Neural cell (in vitro differentiated cells): ENCODE data around the gene SVOPL. TPM values are rescaled to one million over a fixed set of nuclear protein-coding genes. Genes with fewer than 3 reads are reported as not detected.

ENCODE experiments used
- H2AFZ ChIP-seq: fragments of 200-600, 300-800 bp; sonication (generic), shearing (Covaris generic); 2 replicates; pipeline ENCODE4 v1.6.0; 2014; ENCODE audit warnings: low read depth, mild to moderate bottlenecking, antibody characterized with exemption, low read length, moderate library complexity
- H3F3A ChIP-seq: fragments of 200-600 bp; shearing (Covaris generic); 2 replicates; pipeline ENCODE4 v1.6.1; 2016; ENCODE audit warnings: mild to moderate bottlenecking, moderate library complexity, mixed read lengths, antibody characterized with exemption, low read length; ENCODE audit not compliant: insufficient read depth, poor library complexity, severe bottlenecking
- H3K27ac ChIP-seq: fragments of 200-600, 300-800 bp; sonication (generic), shearing (Covaris generic); 2 replicates; pipeline ENCODE4 v1.5.1; 2014; ENCODE audit warnings: mild to moderate bottlenecking, low read length, moderate library complexity
- H3K27me3 ChIP-seq: fragments of 300-800, 200-600 bp; sonication (generic), shearing (Covaris generic); 2 replicates; pipeline ENCODE4 v1.6.0; 2014; ENCODE audit warnings: mild to moderate bottlenecking, low read depth, low read length, moderate library complexity; ENCODE audit not compliant: insufficient read depth
- H3K36me3 ChIP-seq: fragments of 300-800, 200-600 bp; sonication (generic), shearing (Covaris generic); 2 replicates; pipeline ENCODE4 v1.5.1; 2014; ENCODE audit warnings: mild to moderate bottlenecking, antibody characterized with exemption, low read length, moderate library complexity; ENCODE audit not compliant: insufficient read depth
- H3K4me2 ChIP-seq: fragments of 300-800, 200-600 bp; sonication (generic), shearing (Covaris generic); 2 replicates; pipeline ENCODE4 v1.6.0; 2014; ENCODE audit warnings: mild to moderate bottlenecking, low read length
- H3K4me3 ChIP-seq: fragments of 300-800, 200-600 bp; sonication (generic), shearing (Covaris generic); 2 replicates; pipeline ENCODE4 v1.5.1; 2014; ENCODE audit warnings: mild to moderate bottlenecking, low read length, moderate library complexity
- H3K79me2 ChIP-seq: fragments of 200-600 bp; shearing (Covaris generic); replicated peaks from 2 replicates; pipeline ENCODE4 v1.6.0; 2014; ENCODE audit warnings: mild to moderate bottlenecking, low read length, moderate library complexity; ENCODE audit not compliant: insufficient read depth
- H3K9ac ChIP-seq: fragments of 300-800, 200-600 bp; sonication (generic), shearing (Covaris generic); 2 replicates; pipeline ENCODE4 v1.6.1; 2016; ENCODE audit warnings: mild to moderate bottlenecking, low read length, mixed read lengths
- H3K9me2 ChIP-seq: fragments of 200-600 bp; shearing (Covaris generic); 2 replicates; pipeline ENCODE4 v1.6.1; 2016; ENCODE audit warnings: mild to moderate bottlenecking, low read length, mixed read lengths; ENCODE audit not compliant: insufficient read depth
- H3K9me3 ChIP-seq: fragments of 200-600, 300-800 bp; sonication (generic), shearing (Covaris generic); 2 replicates; pipeline ENCODE4 v1.6.1; 2016; ENCODE audit warnings: mild to moderate bottlenecking, mixed run types, low read length, moderate library complexity, mixed read lengths
- H4K20me1 ChIP-seq: fragments of 200-600 bp; shearing (Covaris generic); 2 replicates; pipeline ENCODE4 v1.6.1; 2016; ENCODE audit warnings: mild to moderate bottlenecking, mixed run types; ENCODE audit not compliant: insufficient read depth
- EP300 ChIP-seq: fragments of 450-650 bp; conservative IDR thresholded peaks from 2 replicates; pipeline ENCODE4 v1.6.1; 2014; ENCODE audit warnings: antibody characterized with exemption, mild to moderate bottlenecking, moderate library complexity; ENCODE audit not compliant: poor library complexity, severe bottlenecking
- EZH2 ChIP-seq: fragments of 200-600, 300-800 bp; shearing (Covaris generic), sonication (generic); IDR thresholded peaks from 2 replicates; pipeline ENCODE4 v1.6.1; 2014; ENCODE audit warnings: antibody characterized with exemption, low read length, borderline replicate concordance, mild to moderate bottlenecking; ENCODE audit not compliant: insufficient read depth, poor library complexity, severe bottlenecking
- MXI1 ChIP-seq: fragments of 450-650 bp; conservative IDR thresholded peaks from 2 replicates; pipeline ENCODE4 v1.6.1; 2014; ENCODE audit warnings: antibody characterized with exemption, mild to moderate bottlenecking; ENCODE audit not compliant: poor library complexity, severe bottlenecking
- POLR2AphosphoS5 ChIP-seq: IDR thresholded peaks from 2 replicates; pipeline ENCODE4 v1.6.1; 2012
- RAD21 ChIP-seq: fragments of 450-650 bp; conservative IDR thresholded peaks from 2 replicates; pipeline ENCODE4 v1.6.1; 2014; ENCODE audit warnings: antibody characterized with exemption, mild to moderate bottlenecking, moderate library complexity
- REST ChIP-seq: IDR thresholded peaks from 2 replicates; pipeline ENCODE4 v1.6.1; 2012; ENCODE audit warnings: borderline replicate concordance
- SMC3 ChIP-seq: fragments of 450-650 bp; conservative IDR thresholded peaks from 2 replicates; pipeline ENCODE4 v1.6.1; 2014; ENCODE audit warnings: antibody characterized with exemption, mild to moderate bottlenecking, moderate library complexity; ENCODE audit not compliant: poor library complexity
- TAF1 ChIP-seq: IDR thresholded peaks from 2 replicates; pipeline ENCODE4 v1.6.1; 2012; ENCODE audit warnings: low read depth
- polyA plus RNA-seq: library from polyadenylated mRNA; depleted of rRNA; stranded (reverse); fragments of >200 nt; gene quantifications from 2 replicates; pipeline ENCODE4 v1.2.3, GENCODE V29; 2014
- TF ChIP-seq, protein P1 (sequence below): fragments of 450-650 bp; IDR thresholded peaks from 2 replicates; pipeline ENCODE4 v1.5.1; 2014; ENCODE audit warnings: antibody characterized with exemption, mild to moderate bottlenecking, moderate library complexity; ENCODE audit not compliant: poor library complexity, severe bottlenecking

The SVOPL gene
- polyA plus RNA-seq, 1 donor from 2014 or later: 0.93 TPM

DNA sequence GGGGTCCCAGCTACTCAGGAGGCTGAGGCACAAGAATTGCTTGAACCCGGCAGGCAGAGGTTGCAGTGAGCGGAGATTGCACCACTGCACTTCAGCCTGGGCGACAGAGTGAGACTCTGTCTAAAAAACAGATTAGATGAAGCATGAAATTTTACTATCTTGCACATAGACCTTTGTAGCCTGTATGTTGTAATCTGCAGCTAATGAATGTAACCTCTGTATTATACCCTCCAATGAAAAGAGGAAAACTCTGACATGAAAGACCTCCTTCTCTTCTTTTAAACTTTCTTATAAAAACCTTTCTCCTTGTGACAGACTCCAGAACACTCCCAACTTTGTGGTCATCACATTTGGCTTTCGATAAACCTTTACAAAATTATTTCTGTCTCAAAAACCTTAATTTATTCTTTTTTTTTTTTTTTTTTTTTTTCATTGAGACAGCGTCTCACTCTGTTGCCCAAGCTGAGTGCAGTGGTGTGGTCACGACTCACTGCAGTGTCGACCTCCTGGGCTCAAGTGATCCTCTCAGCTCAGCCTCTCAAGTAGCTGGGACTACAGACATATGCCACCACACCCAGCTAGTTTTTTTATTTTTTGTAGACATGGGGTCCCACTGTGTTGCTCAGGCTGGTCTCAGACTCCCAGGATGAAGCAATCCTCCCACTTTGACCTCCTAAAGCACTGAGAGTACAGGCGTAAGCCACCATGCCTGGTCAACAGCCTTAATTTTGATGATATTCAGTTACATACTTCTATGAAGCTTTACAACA is 97.4 kb downstream of the SVOPL start:
- Histone ChIP-seq H3K9ac (no peak overlapping the region), H3K9me2 (no peaks in the 10 kb centered on the region), H3K4me2 (no peak overlapping the region), H3K4me3 (no peak overlapping the region), H2AFZ (no peak overlapping the region), H3K9me3 (no peaks in the 10 kb centered on the region), H3K27me3 (no peaks in the 10 kb centered on the region), H3K79me2 (no peaks in the 10 kb centered on the region), H3K27ac (no peak overlapping the region), H3K36me3 (no peaks in the 10 kb centered on the region), H3F3A (no peaks in the 10 kb centered on the region), H4K20me1 (no peaks in the 10 kb centered on the region)
- no peak for TF ChIP-seq MXI1
- no peak for TF ChIP-seq SMC3
- TF ChIP-seq EP300: no peak
- TF ChIP-seq POLR2AphosphoS5: no peak

- H3F3A ChIP-seq: no peaks in the 10 kb centered on the region
- H3K9ac ChIP-seq: no peak overlapping the region
- no peaks in the 10 kb centered on the region for H3K27me3 ChIP-seq
- no peaks in the 10 kb centered on the region for H3K9me3 ChIP-seq
- no peak overlapping the region for H3K4me2 ChIP-seq
- no peaks in the 10 kb centered on the region for H4K20me1 ChIP-seq
- H3K27ac ChIP-seq: no peak overlapping the region
- no peaks in the 10 kb centered on the region for H3K79me2 ChIP-seq
- no peak overlapping the region for H3K4me3 ChIP-seq
- TF ChIP-seq RAD21 (no peak), EP300 (no peak), MXI1 (no peak), TAF1 (no peak), SMC3 (no peak), POLR2AphosphoS5 (no peak), REST (no peak), EZH2 (no peak)
- TF ChIP-seq, protein P1, sequence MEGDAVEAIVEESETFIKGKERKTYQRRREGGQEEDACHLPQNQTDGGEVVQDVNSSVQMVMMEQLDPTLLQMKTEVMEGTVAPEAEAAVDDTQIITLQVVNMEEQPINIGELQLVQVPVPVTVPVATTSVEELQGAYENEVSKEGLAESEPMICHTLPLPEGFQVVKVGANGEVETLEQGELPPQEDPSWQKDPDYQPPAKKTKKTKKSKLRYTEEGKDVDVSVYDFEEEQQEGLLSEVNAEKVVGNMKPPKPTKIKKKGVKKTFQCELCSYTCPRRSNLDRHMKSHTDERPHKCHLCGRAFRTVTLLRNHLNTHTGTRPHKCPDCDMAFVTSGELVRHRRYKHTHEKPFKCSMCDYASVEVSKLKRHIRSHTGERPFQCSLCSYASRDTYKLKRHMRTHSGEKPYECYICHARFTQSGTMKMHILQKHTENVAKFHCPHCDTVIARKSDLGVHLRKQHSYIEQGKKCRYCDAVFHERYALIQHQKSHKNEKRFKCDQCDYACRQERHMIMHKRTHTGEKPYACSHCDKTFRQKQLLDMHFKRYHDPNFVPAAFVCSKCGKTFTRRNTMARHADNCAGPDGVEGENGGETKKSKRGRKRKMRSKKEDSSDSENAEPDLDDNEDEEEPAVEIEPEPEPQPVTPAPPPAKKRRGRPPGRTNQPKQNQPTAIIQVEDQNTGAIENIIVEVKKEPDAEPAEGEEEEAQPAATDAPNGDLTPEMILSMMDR: no peak
- no peaks in the 10 kb centered on the region for H3K9me2 ChIP-seq
- no peaks in the 10 kb centered on the region for H3K36me3 ChIP-seq
- H2AFZ ChIP-seq: no peak overlapping the region
Observed at GRCh38 chr7:138602451-138602850, 98.7 kb downstream of the SVOPL start.
